HFF-Myc (cell line): ENCODE results near the gene RIPK4.

Experiments used
- DNase-seq: peaks from one replicate; pipeline ENCODE4 v3.0.0-alpha.2; 2011; ENCODE audit warnings: low read depth; ENCODE audit errors: extremely low read depth
- H3K4me3 ChIP-seq: replicated peaks from 2 replicates; pipeline ENCODE4 v1.5.1; 2011; ENCODE audit warnings: low read depth, mild to moderate bottlenecking, control low read depth, low read length
- CTCF ChIP-seq: IDR thresholded peaks from 2 replicates; pipeline ENCODE4 v1.5.1; 2012; ENCODE audit warnings: mild to moderate bottlenecking, low read depth, low read length, control low read depth; ENCODE audit errors: missing control alignments

The RIPK4 gene

GRCh38 chr21:41776778-41777177 is 9.9 kb upstream of the RIPK4 start:
- no peak overlapping the region for H3K4me3 ChIP-seq
- TF ChIP-seq CTCF, result no peak
- no peak for DNase-seq

GRCh38 chr21:41775149-41775472 is 8.3 kb upstream of the RIPK4 start:
- H3K4me3 ChIP-seq, result no peak overlapping the region
- no peak for DNase-seq
- TF ChIP-seq CTCF, result no peak

GRCh38 chr21:41774467-41775148 is 7.8 kb upstream of the RIPK4 start:
- TF ChIP-seq CTCF, result no peak
- H3K4me3 ChIP-seq, result no peak overlapping the region
- DNase-seq, result no peak

- no peak for TF ChIP-seq CTCF
These were observed 5.7 kb upstream of the RIPK4 start for GRCh38 chr21:41772351-41773080.

GRCh38 chr21:41771625-41771945 is 4.7 kb upstream of the RIPK4 start:
- DNase-seq, result no peak
- no peak overlapping the region for H3K4me3 ChIP-seq
- TF ChIP-seq CTCF, result no peak

More at GRCh38 chr21:41772351-41773080, 5.7 kb upstream of the RIPK4 start:
- DNase-seq, result no peak
- H3K4me3 ChIP-seq, result no peak overlapping the region

GRCh38 chr21:41770901-41771624 is 4.2 kb upstream of the RIPK4 start:
- DNase-seq, result no peak
- no peak for TF ChIP-seq CTCF
- H3K4me3 ChIP-seq, result no peak overlapping the region
